ENCODE data around the gene ZFP69. TPM values are rescaled to one million over a fixed set of nuclear protein-coding genes. Genes with fewer than 3 reads are reported as not detected.

Gene ZFP69
- total and polyA plus RNA-seq, 2 experiments from 2014 or later, result 1.3 to 2.3 TPM

GRCh38 chr1:40532062-40532389 lies 54.9 kb downstream of the ZFP69 start:
- TF ChIP-seq EZH2 (IDR thresholded peaks at IDR 0.05; ENCODE audit: borderline replicate concordance) (no peak), CTCF (IDR thresholded peaks at IDR 0.05; ENCODE audit: poor library complexity) (no peak), EZH2phosphoT487 (IDR thresholded peaks at IDR 0.05; ENCODE audit: low read depth, severe bottlenecking, unreplicated experiment) (no peak)
- Histone ChIP-seq H3K79me2 (no peaks in the 10 kb centered on the region), H4K20me1 (ENCODE audit: insufficient read depth, poor library complexity, severe bottlenecking) (no peaks in the 10 kb centered on the region), H3K27me3 (no peaks in the 10 kb centered on the region), H3K9me2 (replicated peaks; ENCODE audit: insufficient read depth) (no peaks in the 10 kb centered on the region), H3K4me3 (peak overlapping the region; percentile 40), H2AFZ (peak overlapping the region; percentile 62), H3K27ac (peak overlapping the region; percentile 87), H3K36me3 (replicated peaks; ENCODE audit: insufficient read depth, low read depth) (no peaks in the 10 kb centered on the region), H3K4me1 (ENCODE audit: insufficient read depth) (no peaks in the 10 kb centered on the region), H3K4me2 (peak overlapping the region; percentile 78), H3K9me3 (ENCODE audit: low read depth) (no peaks in the 10 kb centered on the region)
- WGBS (ENCODE audit: low lambda C conversion rate, missing lambda C conversion rate), result 9% methylated on average over 3 of the region's 3 CpGs
- DNase-seq (ENCODE audit: low spot score), result no peak

- H3K4me1 ChIP-seq (ENCODE audit: insufficient read depth), result no peaks in the 10 kb centered on the region
- H3K27ac ChIP-seq, result no peak overlapping the region
- peak; percentile 48 for DNase-seq (ENCODE audit: low spot score)
- no peaks in the 10 kb centered on the region for H4K20me1 ChIP-seq (ENCODE audit: insufficient read depth, poor library complexity, severe bottlenecking)
- TF ChIP-seq EZH2 (IDR thresholded peaks at IDR 0.05; ENCODE audit: borderline replicate concordance) (no peak), CTCF (IDR thresholded peaks at IDR 0.05; ENCODE audit: poor library complexity) (peak; percentile 54)
- peak overlapping the region; percentile 78 for H3K4me2 ChIP-seq
- H3K36me3 ChIP-seq (replicated peaks; ENCODE audit: insufficient read depth, low read depth), result no peaks in the 10 kb centered on the region
- H3K9me3 ChIP-seq (ENCODE audit: low read depth), result no peaks in the 10 kb centered on the region
- no peaks in the 10 kb centered on the region for H3K9me2 ChIP-seq (replicated peaks; ENCODE audit: insufficient read depth)
- H3K4me3 ChIP-seq, result no peak overlapping the region
- no peaks in the 10 kb centered on the region for H3K79me2 ChIP-seq
- H2AFZ ChIP-seq, result no peak overlapping the region
- no peaks in the 10 kb centered on the region for H3K27me3 ChIP-seq
Observed at GRCh38 chr1:40532844-40533424, 55.8 kb downstream of the ZFP69 start.

- no peaks in the 10 kb centered on the region for H3K27me3 ChIP-seq
- H3K27ac ChIP-seq, result no peak overlapping the region
- H3K4me2 ChIP-seq, result no peak overlapping the region
- no peak for DNase-seq (ENCODE audit: low spot score)
- no peaks in the 10 kb centered on the region for H3K9me2 ChIP-seq (replicated peaks; ENCODE audit: insufficient read depth)
- H3K4me1 ChIP-seq (ENCODE audit: insufficient read depth), result no peaks in the 10 kb centered on the region
- H2AFZ ChIP-seq, result no peak overlapping the region
- no peak for TF ChIP-seq EZH2phosphoT487 (IDR thresholded peaks at IDR 0.05; ENCODE audit: low read depth, severe bottlenecking, unreplicated experiment)
- no peak for TF ChIP-seq CTCF (IDR thresholded peaks at IDR 0.05; ENCODE audit: poor library complexity)
- H3K79me2 ChIP-seq, result no peaks in the 10 kb centered on the region
- H3K9me3 ChIP-seq (ENCODE audit: low read depth), result no peaks in the 10 kb centered on the region
- no peaks in the 10 kb centered on the region for H3K36me3 ChIP-seq (replicated peaks; ENCODE audit: insufficient read depth, low read depth)
- no peaks in the 10 kb centered on the region for H4K20me1 ChIP-seq (ENCODE audit: insufficient read depth, poor library complexity, severe bottlenecking)
- no peak overlapping the region for H3K4me3 ChIP-seq
Observed at GRCh38 chr1:40534589-40534988, 57.5 kb downstream of the ZFP69 start.

GRCh38 chr1:40535732-40536131 lies 58.6 kb downstream of the ZFP69 start:
- Histone ChIP-seq H3K9me3 (ENCODE audit: low read depth) (no peaks in the 10 kb centered on the region), H3K27ac (no peak overlapping the region), H3K4me1 (ENCODE audit: insufficient read depth) (no peaks in the 10 kb centered on the region), H3K4me3 (no peak overlapping the region), H3K79me2 (no peaks in the 10 kb centered on the region), H2AFZ (no peak overlapping the region), H4K20me1 (ENCODE audit: insufficient read depth, poor library complexity, severe bottlenecking) (no peaks in the 10 kb centered on the region), H3K27me3 (no peaks in the 10 kb centered on the region), H3K4me2 (no peak overlapping the region), H3K9me2 (replicated peaks; ENCODE audit: insufficient read depth) (no peaks in the 10 kb centered on the region), H3K36me3 (replicated peaks; ENCODE audit: insufficient read depth, low read depth) (no peaks in the 10 kb centered on the region)
- 92% methylated on average over 2 of the region's 2 CpGs for WGBS (ENCODE audit: low lambda C conversion rate, missing lambda C conversion rate)
- no peak for DNase-seq (ENCODE audit: low spot score)
- no peak for TF ChIP-seq CTCF (IDR thresholded peaks at IDR 0.05; ENCODE audit: poor library complexity)
- no peak for TF ChIP-seq EZH2phosphoT487 (IDR thresholded peaks at IDR 0.05; ENCODE audit: low read depth, severe bottlenecking, unreplicated experiment)
- TF ChIP-seq EZH2 (IDR thresholded peaks at IDR 0.05; ENCODE audit: borderline replicate concordance), result no peak
